GM12878 (cell line): ENCODE measurements around the gene MPC2. TPM values are rescaled to one million over a fixed set of nuclear protein-coding genes. Genes with fewer than 3 reads are reported as not detected.

Experiments used
- ATAC-seq: fragments of 200-7000 bp; cut with Tn5 transposase; 3 replicates; pipeline ENCODE4 v1.9.1; 2020; ENCODE audit warnings: mild to moderate bottlenecking, moderate library complexity
- BruUV-seq: library from RNA; stranded (reverse); fragments of 400-500 nt; replicated peaks from 2 replicates; lab custom pipeline; 2021; lab: Mats Ljungman, UMichigan
- CTCF ChIA-PET: fragments of 300-600 bp; sonication (Branson Sonifier 250); formaldehyde crosslinking; extraction: SDS; loops from one replicate; lab custom pipeline; 2021; ENCODE audit warnings: inconsistent platforms; lab: Yijun Ruan, JAX
- POLR2A ChIA-PET: fragments of 350-600 bp; formaldehyde crosslinking; extraction: SDS; loops from one replicate; lab custom pipeline; 2021; ENCODE audit warnings: inconsistent platforms; lab: Charles Lee
- RAD21 ChIA-PET: fragments of 300-600 bp; sonication (Branson Sonifier 250); formaldehyde crosslinking; loops from one replicate; lab custom pipeline; 2023; ENCODE audit warnings: antibody characterized with exemption; ENCODE audit not compliant: unreplicated experiment; lab: Charles Lee
- SMC1A ChIA-PET: fragments of 300-600 bp; sonication (Branson Sonifier 250); formaldehyde crosslinking; loops from one replicate; lab custom pipeline; 2023; ENCODE audit not compliant: unreplicated experiment, uncharacterized antibody; lab: Charles Lee
- DNase-seq: peaks from one replicate; pipeline ENCODE4 v3.0.0-alpha.2; 2011; ENCODE audit warnings: low read depth, low spot score
- FAIRE-seq: peaks from 3 replicates; lab custom pipeline; 2011; peaks lifted over from hg19 to GRCh38; lab: Jason Lieb, UNC
- H2AFZ ChIP-seq: 2 replicates; pipeline ENCODE4 v1.6.0; 2011; ENCODE audit warnings: low read depth, low read length, control low read depth; ENCODE audit not compliant: control insufficient read depth
- H3K27ac ChIP-seq: 2 replicates; pipeline ENCODE4 v1.5.1; 2011; ENCODE audit warnings: control low read depth; ENCODE audit not compliant: control insufficient read depth, insufficient read depth
- H3K27me3 ChIP-seq, 2 experiments: replicated peaks in 1 of 2; 2 replicates each; pipeline versions ENCODE4 v1.6.0 to v1.6.1; 2011; ENCODE audit warnings: low read length in 1 of 2; ENCODE audit not compliant: control insufficient read depth in 2 of 2, insufficient read depth in 2 of 2
- H3K36me3 ChIP-seq, 2 experiments: 2 replicates each; pipeline ENCODE4 v1.5.1; 2011; ENCODE audit warnings: low read length in 1 of 2; ENCODE audit not compliant: control insufficient read depth in 2 of 2, insufficient read depth in 2 of 2
- H3K4me1 ChIP-seq: 2 replicates; pipeline ENCODE4 v1.6.1; 2011; ENCODE audit warnings: mild to moderate bottlenecking, low read length, moderate library complexity, mixed read lengths; ENCODE audit not compliant: control insufficient read depth, insufficient read depth
- H3K4me2 ChIP-seq: 2 replicates; pipeline ENCODE4 v1.6.0; 2011; ENCODE audit warnings: control low read depth; ENCODE audit not compliant: control insufficient read depth, insufficient read depth
- H3K4me3 ChIP-seq: fragments of 200-600 bp; sonication (generic); 2 replicates; pipeline ENCODE4 v1.5.1; 2016
- H3K79me2 ChIP-seq: 2 replicates; pipeline ENCODE4 v1.6.0; 2011; ENCODE audit warnings: low read length; ENCODE audit not compliant: control insufficient read depth, insufficient read depth
- H3K9ac ChIP-seq: 2 replicates; pipeline ENCODE4 v1.8.0; 2011; ENCODE audit warnings: low read length, control low read depth, mixed read lengths; ENCODE audit not compliant: control insufficient read depth, insufficient read depth
- H3K9me3 ChIP-seq: replicated peaks from 3 replicates; pipeline ENCODE4 v1.5.1; 2011; ENCODE audit warnings: mild to moderate bottlenecking, low read length; ENCODE audit not compliant: control insufficient read depth, insufficient read depth
- H4K20me1 ChIP-seq: 2 replicates; pipeline ENCODE4 v1.6.0; 2011; ENCODE audit not compliant: control insufficient read depth, insufficient read depth
- ATF2 ChIP-seq: IDR thresholded peaks from 2 replicates; pipeline ENCODE4 v1.6.1; 2012; ENCODE audit warnings: low read length, inconsistent platforms
- ATF3 ChIP-seq: IDR thresholded peaks from 2 replicates; pipeline ENCODE4 v1.6.1; 2011; ENCODE audit warnings: low read depth, mild to moderate bottlenecking, low read length, moderate library complexity, borderline replicate concordance; ENCODE audit errors: extremely low read depth
- BACH1 ChIP-seq: fragments of 450-650 bp; IDR thresholded peaks from 2 replicates; pipeline ENCODE4 v1.6.1; 2017; ENCODE audit warnings: mild to moderate bottlenecking, borderline replicate concordance
- BMI1 ChIP-seq: fragments of 450-650 bp; IDR thresholded peaks from 2 replicates; pipeline ENCODE4 v1.6.1; 2016; ENCODE audit warnings: mild to moderate bottlenecking, moderate library complexity, borderline replicate concordance
- CBX3 ChIP-seq: fragments of 200-600 bp; sonication (generic); IDR thresholded peaks from 2 replicates; pipeline ENCODE4 v1.6.1; 2016; ENCODE audit warnings: low read depth, borderline replicate concordance
- CBX5 ChIP-seq: sonication (generic); IDR thresholded peaks from 2 replicates; pipeline ENCODE4 v1.6.1; 2016; ENCODE audit warnings: low read depth, moderate library complexity, mild to moderate bottlenecking, inconsistent platforms
- EGR1 ChIP-seq, 2 experiments: IDR thresholded peaks; 1 replicate in 1 of 2; 2 replicates in 1 of 2; pipeline ENCODE4 v1.6.1; 2011 to 2012; ENCODE audit warnings: low read depth in 2 of 2, low read length in 2 of 2, borderline replicate concordance in 1 of 2, mild to moderate bottlenecking in 1 of 2, moderate library complexity in 1 of 2
- ESRRA ChIP-seq: IDR thresholded peaks from 2 replicates; pipeline ENCODE4 v1.6.1; 2012; ENCODE audit warnings: mild to moderate bottlenecking, low read length, improper control_type of control experiment
- EZH2 ChIP-seq: IDR thresholded peaks from 2 replicates; pipeline ENCODE4 v1.6.1; 2012; ENCODE audit warnings: low read depth, mild to moderate bottlenecking, control low read depth, inconsistent platforms, low read length, borderline replicate concordance; ENCODE audit not compliant: control insufficient read depth
- HCFC1 ChIP-seq: fragments of 150-350 bp; IDR thresholded peaks from 2 replicates; pipeline ENCODE4 v1.6.1; 2014; ENCODE audit warnings: low read length
- NFYB ChIP-seq: IDR thresholded peaks from 2 replicates; pipeline ENCODE4 v1.6.1; 2011; ENCODE audit warnings: low read depth, mild to moderate bottlenecking, low read length, improper control_type of control experiment, moderate library complexity; ENCODE audit not compliant: insufficient read depth
- POU2F2 ChIP-seq: IDR thresholded peaks from 3 replicates; pipeline ENCODE4 v1.6.1; 2011; ENCODE audit warnings: low read depth, mild to moderate bottlenecking, low read length, borderline replicate concordance
- RUNX3 ChIP-seq: IDR thresholded peaks from 2 replicates; pipeline ENCODE4 v1.6.1; 2012; ENCODE audit warnings: low read length, inconsistent platforms
- ZNF592 ChIP-seq: fragments of 450-650 bp; IDR thresholded peaks from 2 replicates; pipeline ENCODE4 v1.6.1; 2017; ENCODE audit warnings: mild to moderate bottlenecking, moderate library complexity
- ZNF622 ChIP-seq: fragments of 450-650 bp; IDR thresholded peaks from 2 replicates; pipeline ENCODE4 v1.6.1; 2017; ENCODE audit warnings: mild to moderate bottlenecking, inconsistent platforms
- WGBS: methylation state at CpG from one replicate; pipeline ENCODE4 v1.1.6; 2016; ENCODE audit warnings: low lambda C conversion rate; ENCODE audit not compliant: insufficient replicate concordance, insufficient coverage; ENCODE audit errors: missing lambda C conversion rate; 5-methylcytosine and 5-hydroxymethylcytosine counted together
- in situ Hi-C: fragments of 300-500 bp; cut with MboI; formaldehyde crosslinking; loops from 9 replicates; pipeline ENCODE4 v1.14.3; 2018; ENCODE audit warnings: mixed read lengths
- intact Hi-C: fragments of 100-400 bp; cut with micrococcal nuclease; formaldehyde crosslinking; loops from one replicate; pipeline ENCODE4 v1.14.2; 2022; ENCODE audit not compliant: unreplicated experiment
- polyA plus RNA-seq, 11 experiments: library from polyadenylated mRNA; depleted of rRNA in 4 of 11; unstranded in 6 of 11; stranded (reverse) in 5 of 11; fragments of >200 nt; fragmentation: Nextera tagmentation in 4 of 11; fragmentation: Illumina TruSeq in 1 of 11; extraction: Ambion mirVana in 4 of 11; extraction: Trizol in 1 of 11; gene quantifications; 1 replicate in 1 of 11; 2 replicates in 10 of 11; pipeline versions ENCODE4 v1.2.1 to v1.2.3, GENCODE V29; 2011 to 2016; ENCODE audit warnings: inconsistent platforms in 2 of 11, missing spikeins in 2 of 11, low read depth in 1 of 11
- total RNA-seq, 4 experiments: library from RNA; depleted of rRNA in 3 of 4; stranded (reverse); fragments of >200 nt in 3 of 4; fragmentation: Illumina TruSeq in 1 of 4; extraction: Trizol in 1 of 4; gene quantifications; 2 replicates each; pipeline versions ENCODE4 v1.2.1 to v1.2.3, GENCODE V29; 2013 to 2021

MPC2 gene
- total and polyA plus RNA-seq, 10 of the 15 experiments (the other 5 are each of a cell fraction or from before 2014, with no cell fraction given) = 22.5 to 164 (median 63.3) TPM

GRCh38 chr1:167935216-167936067 is 1.4 kb downstream of the MPC2 start:
- ChIA-PET POLR2A (interaction anchor here (0.6 to 2.5 kb wide), 13 partner anchors 8 to 1222 kb away, joined by 3 to 20 read pairs (median 4); partner anchors contain the start of gene SFT2D2), CTCF (interaction anchor here (0.9 to 2.1 kb wide), 5 partner anchors 10 to 147 kb away, joined by 3 to 13 read pairs (median 3); no protein-coding TSS in a partner anchor), SMC1A (interaction anchor here (0.9 to 2.5 kb wide), 10 partner anchors 8 to 221 kb away, joined by 3 to 11 read pairs (median 4); no protein-coding TSS in a partner anchor), RAD21 (interaction anchor here (0.5 to 2.4 kb wide), 10 partner anchors 8 to 291 kb away, joined by 3 to 12 read pairs (median 4); partner anchors contain the start of gene SFT2D2)
- no peak for FAIRE-seq
- Histone ChIP-seq H3K27me3 (no peaks in the 10 kb centered on the region), H4K20me1 (no peaks in the 10 kb centered on the region), H3K4me3 (peak overlapping the region; percentile 78), H3K27ac (peak overlapping the region; percentile 99), H3K9me3 (no peaks in the 10 kb centered on the region), H3K9ac (peak overlapping the region; percentile 96), H3K79me2 (peaks cover 74% of the 10 kb centered on the region), H3K4me1 (no peaks in the 10 kb centered on the region), H3K4me2 (peak overlapping the region; percentile 75), H3K36me3 (no peaks in the 10 kb centered on the region), H2AFZ (peak overlapping the region; percentile 94)
- 3% methylated on average over 39 of the region's 45 CpGs for WGBS
- peak; percentile 23 for ATAC-seq
- DNase-seq = no peak
- in situ Hi-C loops (loop anchor here (5.0 kb wide), 1 partner anchor 218 kb away; no protein-coding TSS in a partner anchor), intact Hi-C loops (loop anchor here (2.0 to 10.0 kb wide), 4 partner anchors 133 to 331 kb away; partner anchors contain the start of gene TIPRL)
- TSS peak; percentile 67 for BruUV-seq
- TF ChIP-seq ESRRA = no peak
- no peak for TF ChIP-seq ZNF592
- TF ChIP-seq EZH2 = no peak
- TF ChIP-seq BMI1 = no peak
- TF ChIP-seq POU2F2 = no peak
- TF ChIP-seq HCFC1 = no peak
- peak in 1 of 2 experiments; percentile 93; a peak in 2 of 3 replicates for TF ChIP-seq EGR1 (IDR thresholded peaks at IDR 0.05; ENCODE audit: borderline replicate concordance in 1 of 2, low read depth in 2 of 2, low read length in 2 of 2)
- no peak for TF ChIP-seq NFYB
- no peak for TF ChIP-seq CBX5
- TF ChIP-seq RUNX3 = no peak; the same call in 1 of the 2 replicates
- no peak for TF ChIP-seq ZNF622
- no peak for TF ChIP-seq ATF3
- TF ChIP-seq BACH1 = peak; percentile 64
- no peak for TF ChIP-seq CBX3
- TF ChIP-seq ATF2 = no peak
